HK-2 (cell line): Measurements from ENCODE around the gene C19orf38.

Experiments
- DNase-seq: peaks from one replicate; pipeline ENCODE4 v3.0.0-alpha.2; 2018; ENCODE audit not compliant: unreplicated experiment

C19orf38 gene

GRCh38 chr19:10848230-10848856 lies at the start of gene C19orf38:
Gene C19orf38, plus strand, starts transcription at chr19:10848415. Its CDS starts 94 bp downstream, at chr19:10848509.
- DNase-seq: no peak

GRCh38 chr19:10800488-10800887 lies 47.7 kb upstream of the C19orf38 start:
- DNase-seq: no peak

GRCh38 chr19:10802479-10802878 lies 45.7 kb upstream of the C19orf38 start:
- DNase-seq: no peak

- no peak for DNase-seq
Measured at GRCh38 chr19:10803252-10803651, 45.0 kb upstream of the C19orf38 start.

- no peak for DNase-seq
Measured at GRCh38 chr19:10805065-10805757, 43.0 kb upstream of the C19orf38 start.

GRCh38 chr19:10805758-10806247 lies 42.4 kb upstream of the C19orf38 start:
- no peak for DNase-seq

- peak; percentile 64 for DNase-seq
Measured at GRCh38 chr19:10808937-10809649, 39.1 kb upstream of the C19orf38 start.

- DNase-seq: no peak
Measured at GRCh38 chr19:10809651-10810285, 38.4 kb upstream of the C19orf38 start.

- no peak for DNase-seq
Measured at GRCh38 chr19:10811391-10812111, 36.7 kb upstream of the C19orf38 start.

- DNase-seq: no peak
Measured at GRCh38 chr19:10812196-10812595, 36.0 kb upstream of the C19orf38 start.

GRCh38 chr19:10812902-10813404 lies 35.3 kb upstream of the C19orf38 start:
- DNase-seq: peak; percentile 77

- no peak for DNase-seq
Measured at GRCh38 chr19:10815007-10815536, 33.1 kb upstream of the C19orf38 start.

- no peak for DNase-seq
Measured at GRCh38 chr19:10815969-10816644, 32.1 kb upstream of the C19orf38 start.

GRCh38 chr19:10816691-10817090 lies 31.5 kb upstream of the C19orf38 start:
- no peak for DNase-seq

- no peak for DNase-seq
Measured at GRCh38 chr19:10817291-10818038, 30.8 kb upstream of the C19orf38 start.

GRCh38 chr19:10818301-10819123 lies 29.7 kb upstream of the C19orf38 start:
- DNase-seq: no peak

- no peak for DNase-seq
Measured at GRCh38 chr19:10819124-10820060, 28.8 kb upstream of the C19orf38 start.

GRCh38 chr19:10820173-10820572 lies 28.0 kb upstream of the C19orf38 start:
- DNase-seq: no peak
